ENCODE data around the gene TIMP3.

TIMP3 gene

DNA sequence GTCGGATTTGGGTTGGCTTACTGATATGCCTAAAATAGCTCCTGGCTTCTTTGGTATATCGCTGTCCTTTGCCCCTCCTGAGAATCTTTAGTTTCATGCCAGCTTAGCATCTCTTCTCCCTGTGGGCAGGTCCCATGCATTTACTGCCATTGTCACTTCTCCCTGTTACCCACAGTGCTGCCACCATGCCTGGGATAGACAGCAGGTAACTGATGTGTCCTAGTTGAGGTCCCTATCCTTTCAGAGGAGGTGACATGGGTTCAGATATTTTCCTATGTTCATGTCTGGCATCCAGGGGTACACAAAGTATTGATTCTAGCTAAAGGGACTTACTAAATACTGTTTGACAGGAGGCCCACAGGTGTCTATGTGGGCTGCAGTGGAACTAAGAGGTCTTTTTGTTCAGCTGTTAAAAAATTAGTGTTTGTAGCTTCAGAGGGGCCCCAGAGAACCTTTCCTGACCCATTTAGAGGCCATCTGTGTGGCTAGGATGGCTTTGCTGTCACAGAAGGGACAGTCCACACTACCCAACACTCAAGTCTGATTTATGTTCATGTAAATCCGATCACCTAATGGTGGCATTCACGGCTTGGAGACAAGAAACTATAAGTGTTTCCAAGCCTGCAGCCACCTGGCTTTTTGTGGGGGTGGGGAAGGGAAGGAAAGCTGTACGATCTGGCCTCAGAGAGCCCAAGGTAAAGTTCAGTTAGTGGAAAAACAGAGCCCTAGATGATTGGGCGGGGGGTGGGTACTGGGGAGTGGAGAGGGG lies 8.5 kb downstream of the TIMP3 start:
- no peak for DNase-seq

DNA sequence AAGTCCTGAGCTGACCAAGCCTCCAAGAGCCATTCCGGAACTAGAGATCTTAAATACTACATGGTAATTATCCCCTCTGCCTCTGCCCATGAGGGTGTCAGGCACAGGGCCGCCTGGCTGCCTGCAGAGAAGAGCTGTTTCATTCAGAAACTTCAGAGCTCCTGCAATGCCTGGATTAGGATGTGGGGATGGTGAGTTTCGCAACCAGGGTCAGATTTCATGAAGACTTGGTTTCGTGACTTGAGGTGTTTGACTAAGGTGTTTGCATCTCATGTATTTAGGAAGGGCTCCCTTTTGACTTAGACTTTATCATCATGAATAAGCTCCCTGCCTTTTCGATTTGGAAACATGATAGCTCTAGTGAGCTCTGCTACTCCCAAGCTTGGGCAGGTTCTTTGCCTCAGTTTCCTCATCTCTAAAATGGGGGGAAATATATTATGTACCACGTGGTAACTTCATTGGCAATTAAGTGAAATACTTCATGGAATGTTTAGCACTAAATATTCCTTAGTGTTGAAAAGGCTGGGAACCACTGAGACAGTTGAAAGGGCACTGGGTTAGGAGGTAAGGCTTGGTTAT lies 9.1 kb downstream of the TIMP3 start:
- DNase-seq, result no peak

DNA sequence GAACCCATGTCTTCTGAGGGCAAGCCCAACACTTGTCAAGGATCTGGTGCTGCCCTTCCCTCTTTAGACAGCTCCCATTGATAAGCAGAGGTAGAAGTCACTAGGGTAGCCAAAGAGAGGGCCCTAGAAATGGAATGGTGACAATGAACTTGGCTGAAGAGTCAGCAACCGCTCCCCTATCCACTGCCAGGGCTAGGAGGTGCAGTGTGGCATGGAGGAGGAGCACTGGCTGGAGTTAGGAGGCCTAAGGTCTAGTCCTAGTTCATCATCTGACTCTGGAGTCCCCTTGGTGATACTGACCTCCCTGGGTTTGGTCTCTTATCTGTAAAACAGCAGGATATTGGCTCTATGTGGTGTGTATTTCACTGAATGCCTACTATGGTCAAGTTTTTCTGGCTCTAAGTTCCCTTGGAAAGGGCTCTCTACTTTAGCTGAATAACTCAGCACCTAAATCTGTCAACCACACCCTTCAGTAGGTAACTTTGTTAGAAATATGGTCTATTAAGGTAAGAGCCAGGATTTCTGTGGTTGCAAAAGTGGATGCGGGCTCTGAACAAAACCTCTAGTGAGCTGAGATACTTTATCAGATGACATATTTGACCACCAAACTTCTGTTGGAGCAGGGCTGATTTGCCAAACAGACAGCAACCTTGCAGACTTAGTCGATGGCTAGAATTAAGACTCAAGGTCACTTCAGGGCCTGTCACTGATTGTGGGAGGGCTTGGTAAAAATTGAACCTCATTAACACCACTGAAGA lies 10.5 kb downstream of the TIMP3 start:
- DNase-seq, result no peak

DNA sequence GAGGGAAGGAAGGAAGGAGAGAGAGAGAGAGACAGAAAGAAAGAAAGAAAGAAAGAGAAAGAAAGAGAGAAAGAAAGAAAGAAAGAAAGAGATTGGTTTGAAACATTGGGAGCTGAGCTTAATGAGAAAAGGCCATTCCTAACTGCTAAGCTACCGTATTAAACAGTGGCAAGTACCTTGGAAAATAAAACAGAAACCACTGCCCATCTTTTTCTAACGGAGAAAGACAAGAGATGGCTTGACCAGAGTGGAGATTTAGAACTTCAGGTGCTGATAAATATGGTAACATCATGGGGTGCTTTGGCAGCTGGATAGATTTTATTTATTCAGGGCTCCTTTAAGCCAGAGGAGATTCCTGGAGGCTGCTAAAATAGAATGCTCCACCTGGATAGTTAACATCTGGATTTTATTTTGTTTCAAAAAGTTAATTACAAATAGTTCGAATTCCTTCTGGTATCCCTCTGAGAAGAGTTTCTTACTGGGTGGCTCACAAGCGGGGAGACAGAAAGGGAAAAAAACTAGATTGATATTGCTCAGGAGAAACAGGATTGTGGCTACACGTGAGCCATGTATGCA lies 12.9 kb downstream of the TIMP3 start:
- DNase-seq, result no peak

DNA sequence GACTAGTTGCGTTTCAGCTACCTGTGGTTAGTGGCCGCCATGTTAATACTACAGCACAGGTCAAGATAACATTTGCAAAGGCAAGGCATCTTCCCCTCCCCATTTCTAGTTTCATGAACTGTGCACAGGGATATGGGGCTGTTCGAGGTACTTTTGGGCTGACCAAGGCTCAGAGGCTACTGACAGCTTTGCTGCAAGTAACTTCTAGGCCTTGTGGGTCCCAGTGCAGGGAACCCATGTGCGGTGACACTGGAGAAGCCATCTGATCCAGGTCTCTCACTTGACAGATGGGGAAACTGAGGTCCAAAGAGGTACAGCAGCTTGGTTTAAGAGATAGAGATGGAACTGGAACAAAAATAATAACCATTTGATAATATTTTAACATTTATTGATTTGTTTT lies 13.6 kb downstream of the TIMP3 start:
- no peak for DNase-seq

DNA sequence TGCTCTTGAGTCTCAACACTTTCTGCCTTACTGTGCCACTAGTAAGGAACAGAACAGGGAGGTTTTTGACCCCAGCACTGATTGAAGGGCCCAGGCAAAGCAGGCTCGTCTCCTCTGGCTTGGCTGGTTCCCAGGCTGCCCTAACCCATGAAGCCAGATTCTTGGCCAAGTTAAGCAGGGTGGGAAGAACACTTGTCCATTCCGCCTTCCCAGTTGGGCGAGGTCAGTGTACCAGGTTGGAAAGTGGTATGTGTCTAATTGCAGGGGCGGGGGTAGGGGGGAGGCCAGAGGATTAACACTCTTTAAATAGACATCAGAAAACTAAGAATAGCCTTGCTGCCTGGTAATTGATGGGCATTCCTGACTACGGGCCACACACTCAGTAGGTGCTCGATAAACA lies 14.4 kb downstream of the TIMP3 start:
- DNase-seq, result no peak

DNA sequence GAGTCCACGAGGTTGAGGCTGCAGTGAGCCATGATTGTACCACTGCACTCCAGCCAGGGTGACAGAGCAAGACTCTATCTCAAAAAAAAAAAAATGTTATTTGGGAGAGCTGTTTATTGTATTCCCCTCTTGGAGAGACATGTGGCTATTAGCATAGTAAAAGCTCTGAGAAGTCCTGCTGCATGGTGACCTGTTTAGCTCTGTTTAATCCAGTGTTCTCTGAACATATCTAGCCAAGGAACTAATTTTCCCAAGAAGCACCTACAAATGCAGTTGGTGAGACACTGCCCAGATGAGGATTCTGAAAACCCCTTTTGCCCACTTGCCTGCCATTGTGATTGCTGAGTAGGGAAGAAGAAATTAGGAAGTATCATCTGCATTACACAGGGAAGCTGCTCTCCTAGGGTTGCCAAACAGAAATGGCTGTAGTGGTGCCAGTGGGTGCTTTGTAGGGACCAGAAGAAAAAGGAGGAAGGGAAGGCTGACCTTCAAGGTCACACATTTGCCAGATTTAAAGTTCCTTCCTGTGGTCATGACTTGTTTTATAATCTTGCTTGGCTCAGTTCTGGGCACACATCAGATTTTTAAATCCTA lies 15.7 kb downstream of the TIMP3 start:
- DNase-seq, result no peak

DNA sequence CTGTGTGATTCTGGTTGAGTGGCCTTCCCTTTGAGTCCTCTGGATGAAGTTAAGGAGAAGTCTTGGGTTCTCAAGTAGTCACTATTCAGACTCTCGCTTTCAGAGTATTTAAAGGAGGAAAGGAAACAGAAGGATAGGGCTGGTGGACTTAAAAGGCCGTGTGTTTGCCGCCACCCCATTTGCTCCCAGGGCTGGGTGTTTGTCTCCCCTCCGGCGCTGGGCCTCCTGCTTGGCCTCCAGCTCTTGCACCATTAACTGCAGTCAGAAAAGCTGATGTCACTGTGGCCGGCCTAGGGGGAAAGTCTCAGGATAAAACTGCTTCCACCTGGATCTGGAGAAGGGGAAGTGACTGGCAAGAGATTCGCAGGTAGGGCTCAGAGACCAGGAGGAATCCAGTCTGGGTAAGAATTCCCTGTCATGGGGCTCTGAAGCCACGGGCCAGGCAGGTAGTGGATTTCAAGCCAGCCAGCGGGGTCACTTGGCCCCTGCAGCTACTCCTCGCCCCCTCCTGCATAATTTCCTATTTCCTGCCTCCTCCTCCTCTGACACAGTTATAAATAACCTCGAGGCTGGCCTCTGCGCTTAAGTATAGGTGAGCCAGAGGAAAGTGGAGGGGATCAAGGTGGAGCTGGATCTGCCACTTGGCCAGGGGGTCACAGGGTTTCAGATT lies 17.1 kb downstream of the TIMP3 start:
- no peak for DNase-seq

DNA sequence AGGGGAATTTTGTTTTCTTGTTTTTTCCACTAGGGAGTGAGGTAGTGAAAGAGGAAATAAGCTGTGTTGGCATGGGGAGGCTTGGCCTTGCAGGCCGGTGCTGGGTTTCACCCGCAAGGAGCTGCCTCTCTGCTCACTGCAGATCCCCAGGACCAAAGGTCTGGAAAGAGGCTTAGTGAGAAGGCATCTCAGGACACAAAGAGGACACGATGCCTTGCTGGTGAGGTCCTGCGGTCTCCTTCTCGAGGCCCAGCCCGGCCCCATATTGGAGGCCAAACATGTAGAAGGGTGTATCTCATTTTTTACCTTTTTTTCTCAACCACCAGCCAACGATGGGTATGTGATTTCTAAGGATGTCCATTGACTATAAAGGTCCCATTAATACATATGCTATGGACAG lies 17.6 kb downstream of the TIMP3 start:
- no peak for DNase-seq

DNA sequence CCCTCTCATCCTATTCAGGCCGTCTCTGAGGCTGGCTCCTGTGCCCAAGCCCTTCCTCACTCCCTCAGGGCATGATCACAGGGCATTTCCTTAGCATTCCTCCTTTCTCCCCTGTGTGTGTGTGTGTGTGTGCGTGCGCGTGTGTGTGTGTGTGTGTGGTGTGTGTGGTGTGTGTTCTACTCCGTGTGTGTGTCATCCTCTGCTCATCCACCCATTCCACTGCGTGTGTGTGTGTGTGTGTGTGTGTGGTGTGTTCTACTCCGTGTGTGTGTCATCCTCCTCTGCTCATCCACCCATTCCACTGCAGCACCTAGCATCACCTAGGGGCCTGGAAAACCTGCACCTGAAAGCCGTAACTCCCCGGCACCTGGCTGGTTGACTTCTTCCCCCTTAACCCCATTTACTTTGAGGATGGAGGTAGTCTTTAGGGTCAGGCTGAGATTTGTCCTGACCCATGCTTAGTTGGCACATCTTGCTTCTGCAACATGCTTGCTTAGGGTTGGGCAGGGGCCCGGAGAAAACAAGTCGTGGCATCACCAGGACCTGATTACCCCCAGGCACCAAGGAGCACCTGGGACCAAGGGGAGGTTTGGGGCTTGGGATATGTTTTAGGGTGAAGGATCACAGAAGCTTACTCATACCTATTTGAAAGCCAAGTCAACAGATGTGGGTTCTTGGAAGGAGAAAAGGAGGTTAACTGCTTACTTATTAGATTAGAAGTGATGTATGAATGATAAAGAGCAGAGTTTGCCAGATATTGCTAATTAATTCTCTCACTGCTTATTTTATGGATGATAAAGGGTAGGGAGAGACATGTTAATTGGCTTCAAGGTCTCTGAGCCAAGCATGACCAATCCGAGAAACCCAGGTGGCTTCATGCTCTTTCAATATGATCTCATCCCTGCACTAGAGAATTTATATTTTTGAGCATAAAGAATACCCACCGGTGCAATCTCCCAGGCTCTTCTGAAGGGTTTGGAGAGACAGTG lies 18.9 kb downstream of the TIMP3 start:
- no peak for DNase-seq

DNA sequence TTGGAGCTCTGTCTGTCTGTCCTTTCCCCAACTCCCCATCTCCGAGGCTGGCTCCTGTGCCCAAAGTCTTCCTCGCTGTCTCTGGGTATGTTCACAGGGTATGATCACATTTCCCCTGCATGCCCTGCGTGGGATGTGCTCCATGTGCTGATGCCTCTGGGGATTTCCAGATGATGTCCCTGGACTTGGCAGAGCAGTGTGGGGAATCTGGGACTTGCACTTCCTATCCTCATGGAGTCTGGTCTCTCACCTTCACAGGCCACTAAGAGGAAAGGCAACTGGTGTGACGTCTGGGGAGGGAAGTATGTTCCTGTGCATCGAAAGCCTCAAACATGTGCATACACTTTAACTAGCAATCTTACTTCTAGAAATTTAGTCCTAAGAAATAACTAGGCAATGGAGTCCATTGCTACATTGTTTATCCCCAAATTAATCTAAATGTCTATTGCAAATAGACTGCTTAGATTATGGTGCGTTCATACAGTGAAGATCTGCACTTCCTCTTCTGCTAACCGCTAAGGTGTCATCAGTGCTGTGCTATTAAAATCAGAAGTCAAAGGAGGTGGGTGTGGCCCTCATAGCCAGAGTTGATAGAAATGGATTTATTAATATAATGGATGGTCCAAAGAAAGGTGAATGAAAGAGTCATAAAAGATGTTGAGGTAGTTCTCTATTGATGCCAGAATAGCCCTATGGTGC lies 20.8 kb downstream of the TIMP3 start:
- DNase-seq, result no peak

DNA sequence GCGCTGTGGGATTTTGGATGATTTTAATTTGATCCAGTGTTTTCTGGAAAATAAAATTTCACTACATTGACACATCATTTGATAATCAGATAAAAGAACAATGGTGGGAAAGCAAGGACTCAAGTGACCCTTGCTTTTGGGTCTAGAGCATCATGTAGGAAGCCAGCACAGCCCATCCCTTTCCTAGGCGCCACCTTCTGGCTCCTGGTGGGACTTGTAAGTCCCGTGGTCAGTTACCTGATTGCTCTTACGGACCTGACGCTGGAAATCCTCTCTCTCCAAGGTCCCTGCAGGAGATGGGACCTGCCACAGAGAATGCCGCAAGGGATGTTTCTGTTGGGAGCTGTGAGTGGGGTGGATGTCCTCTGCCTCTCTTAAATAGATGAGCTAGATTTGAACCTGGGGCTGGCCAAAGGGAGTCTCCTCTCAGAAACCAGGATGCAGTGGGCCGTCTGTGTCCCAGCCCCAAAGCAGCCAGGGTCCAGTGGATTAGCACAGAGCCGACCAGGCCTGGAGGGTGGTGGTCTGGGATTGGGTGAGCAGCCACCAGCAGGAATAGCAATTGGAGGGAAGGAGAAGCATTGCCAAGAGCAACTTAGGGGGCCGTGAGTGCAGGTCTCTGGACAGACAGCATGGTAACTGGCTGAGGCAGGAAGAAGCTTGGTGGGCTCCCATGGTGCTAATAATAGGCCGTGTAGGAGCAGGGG lies 21.7 kb downstream of the TIMP3 start:
- DNase-seq, result peak; percentile 15

DNA sequence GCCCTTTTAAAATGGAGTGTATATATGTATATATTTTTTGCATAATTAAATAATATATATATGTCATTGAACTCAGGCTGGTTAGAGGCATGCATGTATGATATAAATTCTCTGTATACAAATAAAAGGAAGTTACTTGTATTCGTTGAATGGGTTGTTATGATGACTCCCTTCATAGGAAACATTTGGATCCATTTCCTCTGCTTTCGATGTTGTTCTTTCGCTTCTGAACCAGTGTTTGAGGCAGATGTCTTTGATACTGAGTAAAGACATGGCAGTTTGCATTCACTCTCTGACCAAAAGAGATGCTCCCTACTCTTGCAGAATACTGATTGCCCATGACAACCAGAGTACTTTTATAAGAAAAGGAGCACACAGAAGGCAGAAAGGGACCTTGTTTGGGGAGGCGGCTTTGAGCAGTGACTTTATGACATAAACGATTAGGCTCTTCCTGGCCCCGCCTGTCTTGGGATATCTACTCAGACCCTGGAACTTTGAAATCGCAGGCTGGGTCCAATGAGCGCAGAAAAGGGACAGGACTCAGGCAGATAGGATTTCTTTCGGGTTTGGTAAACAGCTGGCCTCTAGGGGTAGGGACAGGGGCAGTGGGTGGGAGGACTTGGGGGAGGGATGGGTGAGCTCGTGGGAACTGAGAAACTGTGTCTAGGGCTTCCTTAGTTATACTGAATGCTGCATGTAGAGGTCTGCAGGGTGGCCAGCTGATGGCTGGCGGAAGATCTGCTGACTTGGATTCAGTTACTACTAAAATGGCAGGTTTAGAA lies 23.2 kb downstream of the TIMP3 start:
- no peak for DNase-seq

DNA sequence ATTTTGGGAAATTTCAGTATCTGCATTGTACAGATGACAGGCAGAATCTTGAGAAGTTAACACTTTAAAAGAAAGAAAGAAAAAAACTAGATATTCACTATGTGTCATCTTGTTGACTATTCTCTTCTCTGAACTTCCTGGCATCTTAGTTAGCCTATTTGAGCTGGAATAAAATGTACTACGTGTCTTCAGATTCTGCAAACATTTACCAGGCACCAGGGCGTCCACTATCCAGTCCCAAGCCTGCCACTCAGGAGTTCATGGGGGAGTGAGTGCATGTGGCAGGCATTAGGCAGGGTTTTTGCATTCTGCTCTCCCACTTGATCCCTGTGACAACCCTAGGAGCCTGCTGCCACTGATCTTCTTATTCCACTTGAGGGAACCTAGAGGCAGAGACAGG lies 25.0 kb downstream of the TIMP3 start:
- no peak for DNase-seq

DNA sequence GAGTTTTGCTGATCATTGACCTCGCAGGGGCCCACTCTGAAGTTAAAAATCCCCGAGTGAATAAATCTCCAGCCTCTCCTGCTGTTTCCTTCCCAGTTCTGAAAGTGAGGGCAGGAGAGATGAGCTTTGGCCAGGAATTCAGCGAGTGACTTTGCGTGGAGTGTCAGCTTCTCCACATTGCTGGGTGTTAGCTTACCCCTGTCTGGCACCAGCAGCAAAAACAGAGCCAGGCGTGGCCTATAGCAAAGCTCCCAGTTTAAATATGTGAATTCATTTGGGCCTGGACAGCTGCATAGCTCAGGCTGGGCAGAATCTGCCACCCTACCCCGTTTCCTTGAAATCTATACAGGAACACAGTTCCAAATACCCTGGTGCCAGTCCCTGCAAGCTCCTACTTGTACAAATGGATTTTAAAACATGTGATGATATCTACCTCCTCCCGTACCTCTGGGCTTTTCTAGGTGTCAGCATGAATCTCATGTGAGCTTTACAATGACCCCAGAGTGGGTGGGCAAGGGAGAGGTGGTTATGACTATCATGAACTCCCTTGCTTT lies 25.6 kb downstream of the TIMP3 start:
- DNase-seq, result no peak

DNA sequence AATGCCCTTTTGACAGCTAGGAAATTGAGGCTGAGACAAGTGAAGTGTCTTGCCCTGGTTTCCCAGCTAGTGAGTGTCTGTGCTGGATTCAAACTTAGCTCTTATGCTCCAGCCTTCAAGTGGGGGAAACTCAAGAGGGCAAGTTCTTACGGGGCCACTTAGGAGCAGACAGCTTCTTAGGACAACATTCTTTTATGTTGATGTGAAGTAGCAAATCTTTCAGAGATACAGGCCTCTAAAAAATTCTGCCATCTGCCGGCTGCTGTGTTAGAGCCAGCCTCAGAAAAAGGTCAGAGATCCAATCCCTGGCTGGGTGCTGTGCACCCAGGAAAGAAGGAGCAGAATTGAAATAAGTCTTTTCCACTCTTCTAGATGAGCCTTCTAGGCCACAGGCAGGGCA lies 26.6 kb downstream of the TIMP3 start:
- DNase-seq, result no peak

DNA sequence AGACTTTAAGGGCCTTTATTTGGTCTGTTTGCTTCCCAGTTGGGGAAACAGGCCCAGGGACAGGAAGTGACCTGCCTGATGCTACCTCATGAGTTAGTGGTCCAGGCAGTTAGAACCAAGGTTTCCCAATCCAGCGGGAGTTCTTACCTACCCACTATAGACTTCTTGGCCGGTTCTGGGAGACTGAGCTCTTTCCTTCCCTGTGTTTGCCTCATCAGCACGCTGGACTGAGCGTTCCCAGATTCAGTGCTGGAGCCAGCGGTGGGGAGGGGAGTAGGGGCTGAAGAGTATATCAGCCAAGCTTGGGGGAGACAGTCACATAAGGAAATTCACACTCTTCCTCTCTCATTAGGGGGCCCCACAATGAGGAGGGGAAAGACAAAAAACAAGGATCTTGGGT lies 27.1 kb downstream of the TIMP3 start:
- DNase-seq, result no peak

DNA sequence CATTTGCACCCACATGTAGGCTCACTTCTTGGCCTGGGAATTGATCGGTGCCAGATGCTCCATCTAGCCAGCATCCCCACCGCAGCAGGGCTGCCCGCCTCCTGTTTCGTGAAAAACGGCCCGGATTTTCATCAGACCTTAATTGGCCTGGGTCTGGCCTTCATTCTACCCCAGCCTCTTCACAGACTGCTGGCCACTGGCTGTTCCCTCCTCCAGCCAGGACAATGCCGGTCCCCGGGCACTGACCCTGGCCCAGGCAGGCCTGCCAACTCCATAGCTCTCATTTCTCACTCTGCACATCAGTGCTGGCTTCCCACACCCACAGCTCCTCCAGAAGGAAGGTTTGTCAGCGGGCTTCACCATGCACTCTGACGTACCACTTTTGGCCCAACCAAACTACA lies 27.9 kb downstream of the TIMP3 start:
- no peak for DNase-seq

DNA sequence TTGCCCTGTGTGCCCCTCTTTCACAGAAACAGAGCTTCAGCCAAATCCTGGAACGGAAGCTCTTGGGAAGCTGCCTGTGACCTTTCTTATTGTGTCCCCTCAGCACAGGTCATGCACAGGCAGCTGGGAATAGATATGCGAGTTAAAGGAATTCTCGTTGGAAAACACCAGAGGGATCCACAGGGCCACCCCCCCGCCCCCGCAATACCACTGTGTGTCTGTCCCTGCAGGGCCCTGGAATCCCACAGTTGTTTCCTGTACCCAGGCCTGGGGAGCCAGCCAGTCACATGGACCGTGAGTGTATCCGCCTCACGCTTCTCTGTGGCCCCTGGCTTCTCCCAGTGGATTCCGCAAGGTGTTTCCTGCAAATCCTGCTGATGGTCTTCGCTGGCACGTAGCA lies 29.0 kb downstream of the TIMP3 start:
- no peak for DNase-seq
